Measurements from ENCODE around the gene OR10K2. TPM values are rescaled to one million over a fixed set of nuclear protein-coding genes. Genes with fewer than 3 reads are reported as not detected.

Gene OR10K2
- total RNA-seq, 1 donor from 2014 or later = not detected

DNA sequence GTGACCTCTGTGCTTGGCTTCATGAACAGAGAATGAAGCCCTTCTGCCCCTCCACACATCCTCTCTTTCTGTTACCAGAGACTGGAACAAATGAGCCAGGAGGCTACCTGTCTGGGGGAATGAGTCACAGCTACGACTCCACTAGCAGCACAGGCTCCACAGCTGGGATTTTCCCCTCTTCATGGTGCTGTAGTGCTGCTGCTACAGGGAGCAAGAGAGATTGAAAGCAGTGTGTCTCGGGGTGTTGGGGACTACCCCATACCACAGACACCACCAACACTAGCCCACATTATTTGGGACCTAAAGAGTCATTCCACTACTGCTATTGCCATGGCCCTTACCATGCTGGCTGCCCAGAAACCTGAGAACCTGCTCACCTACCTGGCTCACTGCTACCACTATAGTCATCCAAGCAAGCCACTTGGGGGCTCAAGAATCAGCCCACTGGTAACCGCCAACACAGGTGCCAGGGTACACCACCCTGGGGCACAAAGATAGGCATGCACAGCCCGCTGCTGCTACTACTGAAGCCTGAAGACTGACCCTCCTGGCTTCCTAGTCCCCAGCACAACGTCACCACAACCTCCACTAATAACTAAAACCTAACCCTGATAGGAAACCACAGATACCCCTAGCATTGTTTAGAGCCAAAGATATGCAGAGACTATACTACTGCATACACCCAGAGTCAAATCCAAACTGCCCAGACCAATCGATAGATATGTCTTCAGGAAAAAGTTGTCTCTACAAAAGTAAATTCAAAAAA, 54.7 kb downstream of the OR10K2 start:
- no peak for DNase-seq (ENCODE audit: low spot score)
- TF ChIP-seq, protein P1, sequence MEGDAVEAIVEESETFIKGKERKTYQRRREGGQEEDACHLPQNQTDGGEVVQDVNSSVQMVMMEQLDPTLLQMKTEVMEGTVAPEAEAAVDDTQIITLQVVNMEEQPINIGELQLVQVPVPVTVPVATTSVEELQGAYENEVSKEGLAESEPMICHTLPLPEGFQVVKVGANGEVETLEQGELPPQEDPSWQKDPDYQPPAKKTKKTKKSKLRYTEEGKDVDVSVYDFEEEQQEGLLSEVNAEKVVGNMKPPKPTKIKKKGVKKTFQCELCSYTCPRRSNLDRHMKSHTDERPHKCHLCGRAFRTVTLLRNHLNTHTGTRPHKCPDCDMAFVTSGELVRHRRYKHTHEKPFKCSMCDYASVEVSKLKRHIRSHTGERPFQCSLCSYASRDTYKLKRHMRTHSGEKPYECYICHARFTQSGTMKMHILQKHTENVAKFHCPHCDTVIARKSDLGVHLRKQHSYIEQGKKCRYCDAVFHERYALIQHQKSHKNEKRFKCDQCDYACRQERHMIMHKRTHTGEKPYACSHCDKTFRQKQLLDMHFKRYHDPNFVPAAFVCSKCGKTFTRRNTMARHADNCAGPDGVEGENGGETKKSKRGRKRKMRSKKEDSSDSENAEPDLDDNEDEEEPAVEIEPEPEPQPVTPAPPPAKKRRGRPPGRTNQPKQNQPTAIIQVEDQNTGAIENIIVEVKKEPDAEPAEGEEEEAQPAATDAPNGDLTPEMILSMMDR (IDR thresholded peaks at IDR 0.05; ENCODE audit: unreplicated experiment) = no peak
- Mint-ChIP-seq H3K27me3 (ENCODE audit: unreplicated experiment) (peaks cover 4% of the 10 kb centered on the region), H3K4me3 (ENCODE audit: unreplicated experiment) (no peak overlapping the region), H3K9me3 (ENCODE audit: unreplicated experiment) (no peaks in the 10 kb centered on the region), H3K27ac (ENCODE audit: unreplicated experiment) (no peak overlapping the region), H3K36me3 (ENCODE audit: low read depth, unreplicated experiment) (no peaks in the 10 kb centered on the region), H3K4me1 (ENCODE audit: unreplicated experiment) (peaks cover 4% of the 10 kb centered on the region)

Other genes with a start within 250 kb of the OR10K2 start
- 1.5 TPM for gene CD1D, start 245.3 kb downstream of the OR10K2 start, total RNA-seq (ENCODE audit: unreplicated experiment)
- gene CD1A, start 171.8 kb downstream of the OR10K2 start, total RNA-seq (ENCODE audit: unreplicated experiment) = not detected
- not detected for gene CD1C, start 136.3 kb downstream of the OR10K2 start, total RNA-seq (ENCODE audit: unreplicated experiment)
- gene CD1B, start 94.7 kb downstream of the OR10K2 start, total RNA-seq (ENCODE audit: unreplicated experiment) = not detected
- not detected for gene CD1E, start 72.3 kb downstream of the OR10K2 start, total RNA-seq (ENCODE audit: unreplicated experiment)
- gene OR10T2, start 26.8 kb downstream of the OR10K2 start, total RNA-seq (ENCODE audit: unreplicated experiment) = not detected
- not detected for gene OR10K1, start 35.6 kb upstream of the OR10K2 start, total RNA-seq (ENCODE audit: unreplicated experiment)
- not detected for gene OR10R2, start 46.0 kb upstream of the OR10K2 start, total RNA-seq (ENCODE audit: unreplicated experiment)
- gene OR6Y1, start 128.2 kb upstream of the OR10K2 start, total RNA-seq (ENCODE audit: unreplicated experiment) = not detected
- gene OR6P1, start 144.3 kb upstream of the OR10K2 start, total RNA-seq (ENCODE audit: unreplicated experiment) = not detected
- gene OR10X1, start 153.7 kb upstream of the OR10K2 start, total RNA-seq (ENCODE audit: unreplicated experiment) = not detected
- not detected for gene OR10Z1, start 179.0 kb upstream of the OR10K2 start, total RNA-seq (ENCODE audit: unreplicated experiment)